Mammary epithelial cell (primary cell): ENCODE data around the gene FXYD3.

ENCODE experiments used
- CTCF ChIP-seq, 2 donors: IDR thresholded peaks in 1 of 2; conservative IDR thresholded peaks in 1 of 2; 2 replicates each; pipeline ENCODE4 v1.5.1; 2011 to 2012; ENCODE audit warnings: inconsistent platforms in 2 of 2, low read length in 2 of 2, mild to moderate bottlenecking in 2 of 2, control low read depth in 1 of 2, low read depth in 1 of 2; ENCODE audit not compliant: insufficient read depth in 1 of 2; ENCODE audit errors: extremely low read depth in 1 of 2
- EZH2 ChIP-seq: IDR thresholded peaks from 2 replicates; pipeline ENCODE4 v1.6.1; 2012; ENCODE audit warnings: low read length, inconsistent platforms, borderline replicate concordance

GRCh38 chr19:35090506-35091214 is 25.0 kb upstream of the FXYD3 start:
- TF ChIP-seq CTCF (conservative IDR thresholded peaks at IDR 0.05 in 1 of 2, IDR thresholded peaks at IDR 0.05 in 1 of 2; ENCODE audit: extremely low read depth in 1 of 2, insufficient read depth in 1 of 2, low read depth in 1 of 2, low read length in 2 of 2) (peak; percentile 43 to 61), EZH2 (no peak)
